HG03159 (cell line): ENCODE results near the gene RAD18.

Source experiments
- ATAC-seq: cut with Tn5 transposase; IDR thresholded peaks from one replicate; pipeline ENCODE4 v1.9.1; 2021; ENCODE audit warnings: mild to moderate bottlenecking, moderate library complexity; ENCODE audit not compliant: unreplicated experiment

Gene RAD18

DNA sequence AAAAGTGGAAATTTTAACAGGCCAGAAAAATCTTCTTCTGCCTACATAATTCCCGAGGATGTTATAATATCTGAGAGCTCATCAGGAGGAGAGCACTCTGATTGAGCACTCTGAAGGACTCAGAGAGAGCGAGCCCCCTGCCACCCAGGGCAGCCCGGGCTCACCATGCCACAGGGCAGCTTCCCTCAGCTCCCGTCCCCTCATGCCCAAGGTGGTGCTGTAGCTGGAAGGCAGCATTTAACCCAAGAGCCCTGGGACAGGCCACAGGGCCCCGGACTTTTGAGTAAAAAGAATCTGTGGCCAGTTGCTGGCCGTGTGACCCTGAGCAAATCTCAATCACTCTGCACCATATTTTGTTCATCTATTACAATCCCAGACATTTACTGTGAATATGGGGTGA lies 23.5 kb upstream of the RAD18 start:
- ATAC-seq, result no peak

DNA sequence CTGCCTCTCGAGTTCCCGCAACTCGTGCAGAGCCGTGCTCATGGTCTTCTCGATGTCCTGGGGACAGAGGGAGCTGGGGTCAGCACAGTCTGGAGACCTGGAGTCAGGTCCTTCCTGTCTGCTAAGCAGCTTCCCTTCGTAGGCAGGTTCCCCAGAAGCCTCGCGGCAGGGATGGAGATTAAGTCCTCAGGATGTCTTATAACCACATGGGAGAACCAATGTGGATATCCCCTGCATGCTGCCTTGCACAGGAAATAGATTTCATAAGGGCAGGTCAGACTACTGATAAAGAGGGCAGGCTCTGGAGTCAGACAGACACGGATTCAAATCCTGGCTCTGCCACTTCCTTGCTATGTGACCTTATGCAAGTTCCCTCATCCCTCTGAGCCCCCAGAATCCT lies 22.6 kb upstream of the RAD18 start:
- ATAC-seq, result no peak

GRCh38 chr3:8985411-8985831 lies 22.1 kb upstream of the RAD18 start:
- no peak for ATAC-seq

GRCh38 chr3:8984526-8984925 lies 21.3 kb upstream of the RAD18 start:
- ATAC-seq, result no peak

- ATAC-seq, result no peak
These were observed 20.8 kb upstream of the RAD18 start for GRCh38 chr3:8984081-8984480.

- no peak for ATAC-seq
These were observed 20.3 kb upstream of the RAD18 start for GRCh38 chr3:8983591-8983990.

DNA sequence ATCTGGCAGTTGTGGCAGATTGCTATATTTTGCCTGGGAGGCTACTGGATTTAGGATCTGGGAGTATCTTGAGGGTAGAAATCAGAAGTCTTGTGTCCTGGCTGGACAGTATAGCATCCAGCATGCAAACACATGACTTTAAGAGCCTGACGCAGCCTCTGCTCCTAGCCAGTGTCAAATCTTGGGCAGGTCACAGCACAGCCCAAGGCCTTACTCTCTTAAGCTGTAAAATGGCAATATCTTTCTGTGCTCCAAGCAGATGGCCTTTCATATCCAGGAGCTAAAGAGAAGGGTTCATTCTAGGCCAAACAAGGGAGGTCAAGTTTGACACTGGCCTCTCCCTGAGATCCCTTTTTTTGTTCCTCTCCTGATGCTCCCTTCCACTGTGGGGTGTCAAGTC lies 19.8 kb upstream of the RAD18 start:
- no peak for ATAC-seq

- ATAC-seq, result no peak
These were observed 19.2 kb upstream of the RAD18 start for GRCh38 chr3:8982509-8982908.

DNA sequence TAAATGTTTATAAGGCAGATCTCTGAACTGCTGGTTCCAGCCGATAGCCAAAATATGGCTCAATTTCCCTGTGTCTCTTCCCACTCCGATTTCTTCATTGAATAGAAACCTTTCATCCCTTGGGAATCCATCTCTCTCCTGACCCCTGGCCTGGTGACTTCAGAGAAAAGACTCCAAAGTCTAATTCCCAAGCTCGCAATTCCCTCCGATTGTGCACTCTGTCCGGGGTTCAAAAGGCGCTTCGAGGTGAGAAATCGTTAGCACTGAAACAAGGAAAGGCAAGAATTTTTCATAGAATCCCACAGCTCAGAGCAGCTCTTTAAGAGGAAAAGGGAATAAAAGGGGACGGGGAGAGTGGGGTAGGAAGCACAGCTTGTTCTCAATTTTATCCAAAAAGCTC lies 18.4 kb upstream of the RAD18 start:
- no peak for ATAC-seq

GRCh38 chr3:8981296-8981695 lies 18.0 kb upstream of the RAD18 start:
- no peak for ATAC-seq

DNA sequence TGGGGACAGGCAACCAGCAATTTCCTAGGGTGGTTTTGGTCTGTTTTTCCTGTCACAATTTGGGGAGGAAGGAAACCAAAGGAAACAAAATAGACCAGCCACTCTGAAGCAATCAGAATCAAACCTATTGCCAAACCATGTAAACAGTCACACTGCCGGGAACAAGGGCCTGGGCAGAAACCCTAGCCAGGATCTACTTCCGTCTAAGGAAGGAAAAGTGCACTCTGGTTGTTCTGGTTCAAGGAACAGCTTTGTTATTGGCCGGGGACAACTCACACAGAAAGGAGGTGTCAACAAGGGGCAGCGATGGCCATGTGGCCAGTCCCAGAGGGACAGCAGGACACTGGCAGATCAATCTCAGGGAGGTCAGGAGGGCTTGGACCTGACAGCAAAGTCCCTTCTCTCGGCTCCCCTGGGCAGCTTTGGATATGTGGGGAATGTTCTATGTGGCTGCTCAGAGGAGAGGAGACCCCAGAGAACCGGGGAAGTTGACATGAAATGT lies 17.5 kb upstream of the RAD18 start:
- ATAC-seq, result no peak

DNA sequence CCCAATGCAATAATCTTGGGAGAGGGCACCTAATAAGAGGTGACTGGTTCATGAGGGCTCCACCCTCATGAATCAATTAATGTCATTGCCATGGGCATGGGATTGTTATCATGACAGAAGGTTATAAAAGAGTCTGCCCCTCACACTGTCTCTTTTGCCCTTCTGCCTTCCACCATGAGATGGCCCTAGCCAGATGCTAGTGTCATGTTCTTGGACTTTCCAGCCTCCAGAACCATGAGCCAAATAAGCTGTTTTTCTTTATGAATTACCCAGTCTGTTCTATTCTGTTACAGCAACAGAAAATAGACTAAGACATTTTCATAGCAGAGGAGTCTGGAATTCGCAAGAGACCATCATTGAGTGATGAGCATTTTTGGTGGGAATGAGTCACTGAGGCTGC lies 16.0 kb upstream of the RAD18 start:
- no peak for ATAC-seq

GRCh38 chr3:8978551-8978950 lies 15.3 kb upstream of the RAD18 start:
- ATAC-seq, result no peak

GRCh38 chr3:8976540-8977182 lies 13.4 kb upstream of the RAD18 start:
- ATAC-seq, result no peak

DNA sequence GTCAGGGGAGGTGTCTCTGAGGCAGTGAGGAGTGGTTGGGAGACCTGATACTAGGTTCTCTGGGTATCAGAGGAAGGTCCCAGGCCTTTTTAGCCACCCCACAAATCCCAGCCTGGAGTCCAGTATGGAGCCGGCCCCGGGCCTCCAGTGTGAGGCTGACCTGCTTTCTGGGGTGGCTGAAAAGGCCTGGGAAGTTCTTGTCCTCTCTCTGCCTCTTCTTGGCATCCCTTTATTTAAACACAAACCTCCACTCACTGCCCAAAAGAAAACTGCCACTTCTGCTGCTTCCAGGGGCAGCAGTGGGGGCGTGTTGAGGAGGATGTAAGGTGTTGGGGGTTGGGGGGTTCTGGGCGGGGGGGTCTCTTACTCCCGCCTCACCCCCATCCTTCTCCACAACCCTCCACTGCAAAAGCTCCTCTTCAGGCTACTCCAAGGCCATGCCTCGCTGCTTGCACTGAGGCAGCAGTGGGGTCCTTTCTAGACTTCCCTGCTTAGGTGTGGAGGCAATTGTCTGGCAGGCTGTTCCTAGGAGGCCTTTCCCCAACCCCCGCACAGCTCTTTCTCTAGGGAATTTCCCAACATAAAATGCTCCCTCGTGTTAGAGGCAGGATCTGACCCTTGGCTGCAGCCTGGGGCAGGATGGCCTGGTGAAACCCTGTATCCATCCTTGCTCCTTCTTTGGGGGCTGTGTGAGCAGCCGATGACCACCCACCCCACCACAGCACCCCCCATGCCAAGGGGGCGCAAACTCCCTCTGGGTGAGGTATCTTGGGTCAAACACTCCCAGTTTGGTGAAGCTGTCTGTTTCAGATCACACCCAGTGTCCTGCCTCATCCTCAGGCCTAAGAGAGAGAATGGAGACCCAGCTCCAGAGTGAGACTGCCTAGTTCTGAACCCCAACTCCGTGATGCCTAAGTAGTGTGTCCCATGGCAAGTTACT lies 12.1 kb upstream of the RAD18 start:
- no peak for ATAC-seq

DNA sequence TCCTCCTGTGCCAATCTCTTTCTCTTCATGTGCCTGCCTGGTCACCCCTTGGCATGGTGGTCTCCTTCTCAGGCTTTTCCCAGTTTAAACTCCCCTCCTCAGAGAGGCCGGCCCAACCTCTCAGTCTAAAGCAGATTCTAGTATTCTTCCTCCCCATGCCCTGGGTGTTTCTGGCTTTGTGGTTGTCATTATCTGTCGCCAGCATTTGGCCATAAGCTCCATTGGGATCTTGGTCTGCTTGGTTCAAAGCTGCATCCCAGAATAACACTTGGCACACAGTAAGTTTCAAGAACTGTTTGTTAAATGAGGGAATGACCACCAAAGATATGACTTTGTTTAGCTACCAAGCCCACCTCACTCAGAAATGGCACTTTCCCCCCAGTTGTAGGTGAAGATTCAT lies 11.2 kb upstream of the RAD18 start:
- no peak for ATAC-seq

GRCh38 chr3:8972639-8973038 lies 9.4 kb upstream of the RAD18 start:
- no peak for ATAC-seq

DNA sequence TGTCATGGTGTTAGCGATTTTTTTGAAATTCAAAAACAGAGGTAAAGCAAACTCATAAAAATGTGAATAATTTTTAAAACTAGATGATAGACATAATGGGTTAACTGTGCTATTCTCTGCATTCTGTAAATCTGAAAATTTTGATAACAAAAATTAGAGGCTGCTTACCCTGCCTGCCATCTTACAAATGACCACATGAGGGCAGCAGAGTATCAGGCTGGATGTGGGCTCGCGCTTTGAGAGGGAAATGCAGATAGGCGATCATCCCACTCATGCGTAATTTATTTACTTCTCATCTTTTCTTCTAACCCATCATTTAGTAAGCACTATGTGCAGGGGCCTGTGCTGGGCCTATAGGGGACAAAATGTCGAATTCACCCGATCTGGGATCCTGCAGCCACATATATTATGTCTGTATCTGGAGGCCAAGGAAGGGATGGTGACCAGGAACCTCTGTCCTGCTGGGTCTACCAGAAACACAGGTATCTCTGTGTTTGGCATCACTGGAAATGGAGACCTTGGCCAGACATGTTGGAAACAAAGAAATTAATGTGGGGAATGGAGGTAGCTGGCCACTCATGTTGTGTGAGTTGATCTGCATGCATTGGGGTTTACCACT lies 7.8 kb upstream of the RAD18 start:
- ATAC-seq, result peak; percentile 49

GRCh38 chr3:8969241-8969640 lies 6.0 kb upstream of the RAD18 start:
- no peak for ATAC-seq

DNA sequence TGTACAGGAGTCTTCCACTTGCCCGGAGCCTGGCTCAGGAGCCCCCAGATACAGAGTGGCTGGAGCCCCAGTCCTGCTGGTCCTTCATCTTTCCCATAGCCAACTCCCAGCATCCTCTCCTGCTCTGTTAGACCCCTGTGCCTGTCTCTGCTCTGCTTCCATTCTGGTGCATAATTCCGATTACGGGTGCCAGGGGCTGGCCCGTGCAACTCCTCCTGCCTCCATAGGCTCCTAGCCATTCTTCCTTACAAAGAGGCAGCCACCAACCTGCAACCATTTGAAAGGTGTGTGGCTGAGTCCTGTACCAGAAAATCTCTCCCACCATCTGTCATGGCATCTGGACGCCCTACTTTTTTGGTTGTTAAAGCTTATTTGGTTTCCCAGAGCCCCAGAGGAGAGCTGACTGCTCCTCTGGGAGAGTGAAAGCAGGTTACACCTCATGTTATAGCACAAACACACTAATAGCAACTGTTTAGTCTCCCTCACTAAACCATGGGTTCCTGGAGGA lies 5.2 kb upstream of the RAD18 start:
- no peak for ATAC-seq

GRCh38 chr3:8967553-8967952 lies 4.3 kb upstream of the RAD18 start:
- ATAC-seq, result no peak
